Measurements from ENCODE around the gene TUBB.

GRCh38 chr6:30703821-30704220 lies 16.3 kb upstream of the TUBB start:
- TF ChIP-seq CTCF (IDR thresholded peaks at IDR 0.05 in 2 of 3, conservative IDR thresholded peaks at IDR 0.05 in 1 of 3; ENCODE audit: insufficient read depth in 2 of 3, low read depth in 1 of 3, low read length in 3 of 3) (no peak), TBP (optimal IDR thresholded peaks at IDR 0.05; ENCODE audit: low read depth, low read length) (no peak), HMGXB4 (CRISPR knock-in tag; IDR thresholded peaks at IDR 0.05) (no peak), FOS (IDR thresholded peaks at IDR 0.05; ENCODE audit: extremely low read depth, insufficient read length) (no peak), ZNF75A (CRISPR knock-in tag; IDR thresholded peaks at IDR 0.05) (no peak), GMEB1 (CRISPR knock-in tag; IDR thresholded peaks at IDR 0.05) (no peak)

Measured in K562 (cell line).